Astrocyte (in vitro differentiated cells and primary cell): Measurements from ENCODE around the gene SCNN1B.

Source experiments
- CTCF ChIP-seq: IDR thresholded peaks from 2 replicates; pipeline ENCODE4 v1.5.1; 2011; ENCODE audit warnings: low read depth, mild to moderate bottlenecking, inconsistent platforms, low read length, moderate library complexity; ENCODE audit not compliant: insufficient read depth
- EZH2 ChIP-seq: IDR thresholded peaks from 2 replicates; pipeline ENCODE4 v1.6.1; 2012; ENCODE audit warnings: mild to moderate bottlenecking, low read length, inconsistent platforms; ENCODE audit not compliant: insufficient read depth

- TF ChIP-seq CTCF, result no peak
- no peak for TF ChIP-seq EZH2
Measured at GRCh38 chr16:23342083-23342640, 40.1 kb downstream of the SCNN1B start.
